Calu3 (cell line): Measurements from ENCODE around the gene SLC1A2. TPM values are rescaled to one million over a fixed set of nuclear protein-coding genes. Genes with fewer than 3 reads are reported as not detected.
A peak's percentile ranks its signal among the peaks of the same experiment; 100 is the strongest.

Source experiments
- BruUV-seq: library from RNA; stranded (reverse); fragments of 400-500 nt; replicated peaks from 2 replicates; lab custom pipeline; 2021; lab: Mats Ljungman, UMichigan
- CTCF ChIA-PET: fragments of 300-600 bp; sonication (Branson Sonifier 250); formaldehyde crosslinking; loops from one replicate; lab custom pipeline; 2022; ENCODE audit warnings: antibody characterized with exemption; lab: Charles Lee
- DNase-seq: peaks from one replicate; pipeline ENCODE4 v3.0.0; 2022
- H3K27ac Mint-ChIP-seq: one replicate; pipeline ENCODE4 v1.8.0; 2022; ENCODE audit warnings: mixed read lengths; ENCODE audit not compliant: unreplicated experiment
- H3K27me3 Mint-ChIP-seq: one replicate; pipeline ENCODE4 v1.8.0; 2022; ENCODE audit warnings: mixed read lengths; ENCODE audit not compliant: unreplicated experiment
- H3K36me3 Mint-ChIP-seq: one replicate; pipeline ENCODE4 v1.8.0; 2022; ENCODE audit warnings: mild to moderate bottlenecking, moderate library complexity, mixed read lengths; ENCODE audit not compliant: insufficient read depth, unreplicated experiment
- H3K4me1 Mint-ChIP-seq: one replicate; pipeline ENCODE4 v1.8.0; 2022; ENCODE audit warnings: mild to moderate bottlenecking, low read depth, mixed read lengths; ENCODE audit not compliant: unreplicated experiment
- H3K4me3 Mint-ChIP-seq: one replicate; pipeline ENCODE4 v1.8.0; 2022; ENCODE audit warnings: mild to moderate bottlenecking, low read depth, moderate library complexity, mixed read lengths; ENCODE audit not compliant: unreplicated experiment
- H3K9me3 Mint-ChIP-seq: one replicate; pipeline ENCODE4 v1.8.0; 2022; ENCODE audit warnings: low read depth, mixed read lengths; ENCODE audit not compliant: unreplicated experiment
- intact Hi-C: fragments of 100-400 bp; cut with micrococcal nuclease; formaldehyde crosslinking; loops from one replicate; pipeline ENCODE4 v1.10.0; 2022; ENCODE audit not compliant: unreplicated experiment
- total RNA-seq: library from RNA; stranded (reverse); gene quantifications from 2 replicates; pipeline ENCODE4 v1.2.3, GENCODE V29; 2022
- TF ChIP-seq, protein P1 (sequence below): fragments of 200-600 bp; IDR thresholded peaks from one replicate; pipeline ENCODE4 v1.8.0; 2022; ENCODE audit warnings: antibody characterized with exemption; ENCODE audit not compliant: unreplicated experiment

Gene SLC1A2
- total RNA-seq, 1 experiment from 2014 or later, result 0.40 TPM

- DNase-seq, result no peak
- intact Hi-C loops, result no loop called here
- CTCF ChIA-PET, result no interaction called here
- Mint-ChIP-seq H3K9me3 (peaks cover 7% of the 10 kb centered on the region), H3K4me3 (no peak overlapping the region), H3K4me1 (peaks cover 24% of the 10 kb centered on the region), H3K36me3 (no peaks in the 10 kb centered on the region), H3K27ac (no peak overlapping the region), H3K27me3 (no peaks in the 10 kb centered on the region)
- TF ChIP-seq, protein P1, sequence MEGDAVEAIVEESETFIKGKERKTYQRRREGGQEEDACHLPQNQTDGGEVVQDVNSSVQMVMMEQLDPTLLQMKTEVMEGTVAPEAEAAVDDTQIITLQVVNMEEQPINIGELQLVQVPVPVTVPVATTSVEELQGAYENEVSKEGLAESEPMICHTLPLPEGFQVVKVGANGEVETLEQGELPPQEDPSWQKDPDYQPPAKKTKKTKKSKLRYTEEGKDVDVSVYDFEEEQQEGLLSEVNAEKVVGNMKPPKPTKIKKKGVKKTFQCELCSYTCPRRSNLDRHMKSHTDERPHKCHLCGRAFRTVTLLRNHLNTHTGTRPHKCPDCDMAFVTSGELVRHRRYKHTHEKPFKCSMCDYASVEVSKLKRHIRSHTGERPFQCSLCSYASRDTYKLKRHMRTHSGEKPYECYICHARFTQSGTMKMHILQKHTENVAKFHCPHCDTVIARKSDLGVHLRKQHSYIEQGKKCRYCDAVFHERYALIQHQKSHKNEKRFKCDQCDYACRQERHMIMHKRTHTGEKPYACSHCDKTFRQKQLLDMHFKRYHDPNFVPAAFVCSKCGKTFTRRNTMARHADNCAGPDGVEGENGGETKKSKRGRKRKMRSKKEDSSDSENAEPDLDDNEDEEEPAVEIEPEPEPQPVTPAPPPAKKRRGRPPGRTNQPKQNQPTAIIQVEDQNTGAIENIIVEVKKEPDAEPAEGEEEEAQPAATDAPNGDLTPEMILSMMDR, result no peak
- no TSS peak for BruUV-seq
These were observed 95.0 kb downstream of the SLC1A2 start for GRCh38 chr11:35324183-35324886.

- CTCF ChIA-PET, result interaction anchor here (1.1 kb wide), 1 partner anchor 14 kb away, joined by 10 read pairs; no protein-coding TSS in a partner anchor
- no peaks in the 10 kb centered on the region for H3K36me3 Mint-ChIP-seq
- H3K27ac Mint-ChIP-seq, result peak overlapping the region; percentile 83
- intact Hi-C loops, result no loop called here
- TF ChIP-seq, protein P1, result no peak
- H3K4me1 Mint-ChIP-seq, result peaks cover 24% of the 10 kb centered on the region
- peaks cover 7% of the 10 kb centered on the region for H3K9me3 Mint-ChIP-seq
- no TSS peak for BruUV-seq
- H3K27me3 Mint-ChIP-seq, result no peaks in the 10 kb centered on the region
- H3K4me3 Mint-ChIP-seq, result no peak overlapping the region
- no peak for DNase-seq
These were observed 96.1 kb downstream of the SLC1A2 start for GRCh38 chr11:35323076-35323868.

DNA sequence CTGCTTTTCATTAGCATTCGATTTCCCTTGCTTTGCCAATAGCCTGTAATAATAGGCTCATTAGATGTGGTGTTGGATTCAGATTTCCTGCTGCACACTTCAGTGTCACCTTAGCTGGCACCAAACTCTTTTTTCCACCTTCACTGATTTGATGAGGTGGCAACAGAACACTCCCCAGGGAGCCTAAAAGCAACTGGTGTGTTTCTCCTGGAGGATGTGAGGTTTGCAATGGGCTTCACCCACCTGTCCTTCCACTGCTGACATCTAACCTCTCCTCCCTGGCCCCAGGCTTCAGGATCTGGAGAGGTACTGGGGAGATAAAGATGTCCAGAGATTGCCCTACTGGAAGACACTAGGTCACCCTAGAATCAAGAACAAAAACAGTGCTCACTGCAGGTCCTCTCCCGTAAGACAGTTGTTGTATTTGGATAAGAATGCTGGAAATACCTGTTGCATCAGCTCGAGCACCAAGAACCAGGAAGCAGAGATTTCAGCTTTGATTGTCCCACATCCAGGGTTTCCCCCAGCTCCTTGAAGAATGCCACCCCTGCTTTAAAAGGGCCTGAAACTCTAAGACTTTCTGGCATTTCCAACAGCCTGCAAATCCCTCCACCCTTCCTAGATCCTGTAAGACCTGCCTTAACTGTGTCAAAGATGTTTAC is 96.9 kb downstream of the SLC1A2 start:
- peak overlapping the region; percentile 83 for H3K27ac Mint-ChIP-seq
- no peaks in the 10 kb centered on the region for H3K36me3 Mint-ChIP-seq
- no peak overlapping the region for H3K4me3 Mint-ChIP-seq
- peaks cover 7% of the 10 kb centered on the region for H3K9me3 Mint-ChIP-seq
- CTCF ChIA-PET, result interaction anchor here (1.1 kb wide), 1 partner anchor 15 kb away, joined by 10 read pairs; no protein-coding TSS in a partner anchor
- BruUV-seq, result no TSS peak
- H3K4me1 Mint-ChIP-seq, result peaks cover 24% of the 10 kb centered on the region
- TF ChIP-seq, protein P1, result no peak
- intact Hi-C loops, result no loop called here
- no peaks in the 10 kb centered on the region for H3K27me3 Mint-ChIP-seq
- DNase-seq, result peak; percentile 17

GRCh38 chr11:35321532-35322317 is 97.6 kb downstream of the SLC1A2 start:
- no peak overlapping the region for H3K4me3 Mint-ChIP-seq
- H3K36me3 Mint-ChIP-seq, result no peaks in the 10 kb centered on the region
- peaks cover 7% of the 10 kb centered on the region for H3K9me3 Mint-ChIP-seq
- CTCF ChIA-PET, result interaction anchor here (1.1 kb wide), 1 partner anchor 15 kb away, joined by 10 read pairs; no protein-coding TSS in a partner anchor
- no TSS peak for BruUV-seq
- peak overlapping the region; percentile 83 for H3K27ac Mint-ChIP-seq
- H3K27me3 Mint-ChIP-seq, result no peaks in the 10 kb centered on the region
- intact Hi-C loops, result no loop called here
- TF ChIP-seq, protein P1, result no peak
- no peak for DNase-seq
- H3K4me1 Mint-ChIP-seq, result peaks cover 24% of the 10 kb centered on the region
